ENCODE measurements around the gene EXT2. TPM values are rescaled to one million over a fixed set of nuclear protein-coding genes. Genes with fewer than 3 reads are reported as not detected.

EXT2 gene
- total and polyA plus RNA-seq, 10 of the 15 experiments (the other 5 are each of a cell fraction or from before 2014, with no cell fraction given): 3.8 to 31.4 (median 17.9) TPM

- no peak for TF ChIP-seq EP300 (IDR thresholded peaks at IDR 0.05; ENCODE audit: borderline replicate concordance in 1 of 2, control insufficient read depth in 1 of 2, low read depth in 2 of 2, low read length in 2 of 2)
- TF ChIP-seq SKIL (IDR thresholded peaks at IDR 0.05; ENCODE audit: low read depth, poor library complexity, severe bottlenecking): no peak
- no peak for TF ChIP-seq USF1 (IDR thresholded peaks at IDR 0.05; ENCODE audit: borderline replicate concordance, extremely low read length, insufficient read depth, low read depth, low read length)
Observed at GRCh38 chr11:44237156-44237555, 141.7 kb downstream of the EXT2 start (continued).

- H3K9ac ChIP-seq (ENCODE audit: control insufficient read depth, insufficient read depth, low read length): no peak overlapping the region
- no peak overlapping the region for H3K27ac ChIP-seq (ENCODE audit: control insufficient read depth, insufficient read depth)
- H2AFZ ChIP-seq (ENCODE audit: control insufficient read depth, low read depth, low read length): no peak overlapping the region
- H3K9me3 ChIP-seq (replicated peaks; ENCODE audit: control insufficient read depth, insufficient read depth, low read length): no peaks in the 10 kb centered on the region
- no peaks in the 10 kb centered on the region for H3K4me1 ChIP-seq (ENCODE audit: control insufficient read depth, insufficient read depth, low read length)
- DNase-seq (ENCODE audit: low read depth, low spot score) (no peak), ATAC-seq (no peak), FAIRE-seq (no peak)
- no peak overlapping the region for H3K4me3 ChIP-seq
- BruUV-seq (replicated peaks): no TSS peak
- H3K36me3 ChIP-seq (ENCODE audit: control insufficient read depth in 2 of 2, insufficient read depth in 2 of 2, low read length in 1 of 2): peaks cover 0 to 4% of the 10 kb centered on the region in 2 experiments; a peak in 3 of 4 replicates
- 97% methylated on average over 6 of the region's 6 CpGs for WGBS (ENCODE audit: insufficient coverage, insufficient replicate concordance, low lambda C conversion rate, missing lambda C conversion rate)
- TF ChIP-seq NFXL1 (IDR thresholded peaks at IDR 0.05; ENCODE audit: borderline replicate concordance) (no peak), CBFB (IDR thresholded peaks at IDR 0.05; ENCODE audit: low read depth) (no peak), BACH1 (IDR thresholded peaks at IDR 0.05; ENCODE audit: borderline replicate concordance) (no peak), TCF12 (IDR thresholded peaks at IDR 0.05; ENCODE audit: low read depth, low read length) (no peak), SP1 (IDR thresholded peaks at IDR 0.05; ENCODE audit: low read depth, low read length) (no peak), EP300 (IDR thresholded peaks at IDR 0.05; ENCODE audit: borderline replicate concordance in 1 of 2, control insufficient read depth in 1 of 2, low read depth in 2 of 2, low read length in 2 of 2) (no peak), KAT2A (conservative IDR thresholded peaks at IDR 0.05; ENCODE audit: control insufficient read depth, low read depth, low read length) (no peak), ASH2L (IDR thresholded peaks at IDR 0.05; ENCODE audit: borderline replicate concordance, low read depth) (no peak), ZZZ3 (IDR thresholded peaks at IDR 0.05; ENCODE audit: control insufficient read depth, insufficient read length, low read depth) (no peak), ESRRA (IDR thresholded peaks at IDR 0.05; ENCODE audit: low read length) (no peak), ELK1 (IDR thresholded peaks at IDR 0.05; ENCODE audit: low read depth, low read length) (no peak), HDAC2 (IDR thresholded peaks at IDR 0.05) (no peak), PAX5 (IDR thresholded peaks at IDR 0.05; ENCODE audit: borderline replicate concordance, low read depth, low read length) (no peak), ATF3 (IDR thresholded peaks at IDR 0.05; ENCODE audit: borderline replicate concordance, extremely low read depth, low read depth, low read length) (no peak), SMARCA5 (IDR thresholded peaks at IDR 0.05) (no peak), NR2C2 (IDR thresholded peaks at IDR 0.05; ENCODE audit: borderline replicate concordance, control insufficient read depth, insufficient read length, low read depth) (no peak)
- H4K20me1 ChIP-seq (ENCODE audit: control insufficient read depth, insufficient read depth): no peaks in the 10 kb centered on the region; the same call in 1 of the 2 replicates
- intact Hi-C loops (cut with micrococcal nuclease; ENCODE audit: unreplicated experiment) (no loop called here), in situ Hi-C loops (cut with MboI) (no loop called here)
- SMC1A ChIA-PET (ENCODE audit: uncharacterized antibody, unreplicated experiment): interaction anchor here (0.7 kb wide), 1 partner anchor 209 kb away, joined by 3 read pairs; no protein-coding TSS in a partner anchor
- POLR2A ChIA-PET: no interaction called here
- H3K27me3 ChIP-seq (replicated peaks in 1 of 2; ENCODE audit: control insufficient read depth in 2 of 2, insufficient read depth in 2 of 2, low read length in 1 of 2): no peaks in the 10 kb centered on the region
- H3K79me2 ChIP-seq (ENCODE audit: control insufficient read depth, insufficient read depth, low read length): no peaks in the 10 kb centered on the region
- CTCF ChIA-PET: no interaction called here
- RAD21 ChIA-PET (ENCODE audit: unreplicated experiment): no interaction called here
- no peak overlapping the region for H3K4me2 ChIP-seq (ENCODE audit: control insufficient read depth, insufficient read depth)
Observed at GRCh38 chr11:44241851-44242250, 146.4 kb downstream of the EXT2 start.

Data from GM12878 (cell line).